Inferior parietal cortex (tissue), 1 donor: ENCODE measurements around the gene KRTAP3-1.
"Not testable (repeated sequence)": the region's sequence is repeated elsewhere in the genome, so short reads cannot be mapped to it uniquely, and the experiment has no call there.

Experiments
- DNase-seq: peaks from one replicate; pipeline ENCODE4 v3.0.0-alpha.2; 2016; ENCODE audit errors: extremely low spot score

KRTAP3-1 gene

GRCh38 chr17:41008811-41009210 is at the start of gene KRTAP3-1:
KRTAP3-1 (minus strand) TSS chr17:41009128; CDS start chr17:41009074, 54 bp downstream.
- no peak for DNase-seq

GRCh38 chr17:41057547-41057946 is 48.6 kb upstream of the KRTAP3-1 start:
- no peak for DNase-seq

GRCh38 chr17:41055130-41055529 is 46.2 kb upstream of the KRTAP3-1 start, which contains the start of gene KRTAP2-2:
KRTAP2-2 (minus strand) TSS chr17:41055230; CDS start chr17:41055211, 19 bp downstream.
- not testable (repeated sequence) for DNase-seq

GRCh38 chr17:41054556-41054955 is 45.6 kb upstream of the KRTAP3-1 start:
- not testable (repeated sequence) for DNase-seq

- no peak for DNase-seq
Observed at GRCh38 chr17:41054025-41054424, 45.1 kb upstream of the KRTAP3-1 start.

GRCh38 chr17:41052566-41052965 is 43.6 kb upstream of the KRTAP3-1 start:
- DNase-seq = no peak

- DNase-seq = no peak
Observed at GRCh38 chr17:41049110-41049509, 40.2 kb upstream of the KRTAP3-1 start.

GRCh38 chr17:41048441-41048840 is 39.5 kb upstream of the KRTAP3-1 start:
- no peak for DNase-seq

GRCh38 chr17:41046735-41047465 is 38.0 kb upstream of the KRTAP3-1 start, which contains the start of gene KRTAP2-1:
KRTAP2-1 (minus strand) TSS chr17:41047316; CDS start chr17:41047267, 49 bp downstream.
- DNase-seq = not testable (repeated sequence)

GRCh38 chr17:41042953-41043352 is 34.0 kb upstream of the KRTAP3-1 start:
- DNase-seq = no peak

GRCh38 chr17:41040783-41041571 is 32.0 kb upstream of the KRTAP3-1 start, which contains the start of gene KRTAP1-1:
KRTAP1-1 (minus strand) TSS chr17:41041450; CDS start chr17:41041397, 53 bp downstream.
- not testable (repeated sequence) for DNase-seq

GRCh38 chr17:41037853-41038350 is 29.0 kb upstream of the KRTAP3-1 start:
- DNase-seq = no peak

- not testable (repeated sequence) for DNase-seq
Observed at GRCh38 chr17:41034346-41034935, 25.5 kb upstream of the KRTAP3-1 start, which contains the start of gene KRTAP1-3. KRTAP1-3 (minus strand) TSS chr17:41034874; CDS start chr17:41034821, 53 bp downstream.

GRCh38 chr17:41029633-41030245 is 20.8 kb upstream of the KRTAP3-1 start, which contains the start of gene KRTAP1-4:
KRTAP1-4 (minus strand) TSS chr17:41030195; CDS start chr17:41030078, 117 bp downstream.
- DNase-seq = no peak

- no peak for DNase-seq
Observed at GRCh38 chr17:41026715-41027471, 18.0 kb upstream of the KRTAP3-1 start, which contains the start of gene KRTAP1-5. KRTAP1-5 (minus strand) TSS chr17:41027208; CDS start chr17:41027155, 53 bp downstream.

- no peak for DNase-seq
Observed at GRCh38 chr17:41024697-41025096, 15.8 kb upstream of the KRTAP3-1 start.

GRCh38 chr17:41020336-41020735 is 11.4 kb upstream of the KRTAP3-1 start:
- DNase-seq = no peak

- DNase-seq = no peak
Observed at GRCh38 chr17:41019415-41019814, 10.5 kb upstream of the KRTAP3-1 start.

GRCh38 chr17:41018541-41018940 is 9.6 kb upstream of the KRTAP3-1 start:
- no peak for DNase-seq

- no peak for DNase-seq
Observed at GRCh38 chr17:41016578-41017215, 7.8 kb upstream of the KRTAP3-1 start.
